Measurements from ENCODE around the gene CBR1.

GRCh38 chr21:36076878-36077655 is 7.2 kb downstream of the CBR1 start:
- no peak for TF ChIP-seq CTCF (IDR thresholded peaks at IDR 0.05; ENCODE audit: poor library complexity, severe bottlenecking)
- TF ChIP-seq EZH2 (IDR thresholded peaks at IDR 0.05; ENCODE audit: borderline replicate concordance, insufficient read depth, low read length, poor library complexity, severe bottlenecking): no peak
- TF ChIP-seq POLR2AphosphoS5 (IDR thresholded peaks at IDR 0.05): no peak
- TF ChIP-seq RAD21 (conservative IDR thresholded peaks at IDR 0.05): no peak
- TF ChIP-seq TAF1 (IDR thresholded peaks at IDR 0.05; ENCODE audit: low read depth): no peak
- no peak for TF ChIP-seq EP300 (conservative IDR thresholded peaks at IDR 0.05; ENCODE audit: poor library complexity, severe bottlenecking)
- no peak for TF ChIP-seq SMC3 (conservative IDR thresholded peaks at IDR 0.05; ENCODE audit: poor library complexity)
- no peak for TF ChIP-seq MXI1 (conservative IDR thresholded peaks at IDR 0.05; ENCODE audit: poor library complexity, severe bottlenecking)
